ENCODE data around the gene COL13A1.

COL13A1 gene

GRCh38 chr10:69801434-69802315, at the start of gene COL13A1:
COL13A1 (plus strand) TSS chr10:69801906; CDS start chr10:69802424, 518 bp downstream.
- Mint-ChIP-seq H3K36me3 (no peaks in the 10 kb centered on the region), H3K4me1 (peaks cover 4% of the 10 kb centered on the region), H3K27me3 (peaks cover 24% of the 10 kb centered on the region), H3K27ac (no peak within 1 kb of the TSS), H3K9me3 (no peaks in the 10 kb centered on the region), H3K4me3 (peak within 1 kb of the TSS; percentile 1)
- no peak for ATAC-seq (ENCODE audit: low read depth)
- DNase-seq (ENCODE audit: low spot score in 2 of 2) = no peak

- peaks cover 1% of the 10 kb centered on the region for H3K9me3 Mint-ChIP-seq
- H3K27ac Mint-ChIP-seq = no peak overlapping the region
- ATAC-seq (ENCODE audit: low read depth) (no peak), DNase-seq (ENCODE audit: low spot score in 2 of 2) (no peak)
- no peak overlapping the region for H3K4me3 Mint-ChIP-seq
- H3K36me3 Mint-ChIP-seq = no peaks in the 10 kb centered on the region
- H3K27me3 Mint-ChIP-seq = peaks cover 20% of the 10 kb centered on the region
- H3K4me1 Mint-ChIP-seq = no peaks in the 10 kb centered on the region
Observed at GRCh38 chr10:69752479-69752878, 49.2 kb upstream of the COL13A1 start.

- Mint-ChIP-seq H3K36me3 (no peaks in the 10 kb centered on the region), H3K4me1 (no peaks in the 10 kb centered on the region), H3K27me3 (peaks cover 18% of the 10 kb centered on the region), H3K27ac (no peak overlapping the region), H3K4me3 (no peak overlapping the region), H3K9me3 (peaks cover 1% of the 10 kb centered on the region)
- ATAC-seq (ENCODE audit: low read depth) (no peak), DNase-seq (ENCODE audit: low spot score in 2 of 2) (no peak)
Observed at GRCh38 chr10:69756279-69756678, 45.4 kb upstream of the COL13A1 start.

- ATAC-seq (ENCODE audit: low read depth) = no peak
- DNase-seq (ENCODE audit: low spot score in 2 of 2) = no peak
- Mint-ChIP-seq H3K27me3 (peaks cover 15% of the 10 kb centered on the region), H3K4me3 (no peak overlapping the region), H3K36me3 (no peaks in the 10 kb centered on the region), H3K9me3 (peaks cover 1% of the 10 kb centered on the region), H3K27ac (no peak overlapping the region), H3K4me1 (no peaks in the 10 kb centered on the region)
Observed at GRCh38 chr10:69757206-69757552, 44.5 kb upstream of the COL13A1 start.

- no peak overlapping the region for H3K27ac Mint-ChIP-seq
- peaks cover 1% of the 10 kb centered on the region for H3K9me3 Mint-ChIP-seq
- H3K36me3 Mint-ChIP-seq = no peaks in the 10 kb centered on the region
- ATAC-seq (ENCODE audit: low read depth) = no peak
- no peaks in the 10 kb centered on the region for H3K4me1 Mint-ChIP-seq
- no peak overlapping the region for H3K4me3 Mint-ChIP-seq
- H3K27me3 Mint-ChIP-seq = peaks cover 13% of the 10 kb centered on the region
- no peak for DNase-seq (ENCODE audit: low spot score in 2 of 2)
Observed at GRCh38 chr10:69757553-69758309, 44.0 kb upstream of the COL13A1 start.

GRCh38 chr10:69758310-69758728, 43.4 kb upstream of the COL13A1 start:
- Mint-ChIP-seq H3K4me3 (no peak overlapping the region), H3K4me1 (no peaks in the 10 kb centered on the region), H3K9me3 (peaks cover 1% of the 10 kb centered on the region), H3K27ac (no peak overlapping the region), H3K27me3 (peaks cover 13% of the 10 kb centered on the region), H3K36me3 (no peaks in the 10 kb centered on the region)
- ATAC-seq (ENCODE audit: low read depth) (no peak), DNase-seq (ENCODE audit: low spot score in 2 of 2) (no peak)

- Mint-ChIP-seq H3K27me3 (peaks cover 13% of the 10 kb centered on the region), H3K36me3 (no peaks in the 10 kb centered on the region), H3K27ac (no peak overlapping the region), H3K4me3 (no peak overlapping the region), H3K9me3 (no peaks in the 10 kb centered on the region), H3K4me1 (no peaks in the 10 kb centered on the region)
- DNase-seq (ENCODE audit: low spot score in 2 of 2) = no peak
- ATAC-seq (ENCODE audit: low read depth) = no peak
Observed at GRCh38 chr10:69759641-69760040, 42.1 kb upstream of the COL13A1 start.

- no peak for ATAC-seq (ENCODE audit: low read depth)
- DNase-seq (ENCODE audit: low spot score in 2 of 2) = no peak
- H3K4me1 Mint-ChIP-seq = no peaks in the 10 kb centered on the region
- H3K27ac Mint-ChIP-seq = no peak overlapping the region
- no peak overlapping the region for H3K4me3 Mint-ChIP-seq
- no peaks in the 10 kb centered on the region for H3K36me3 Mint-ChIP-seq
- no peaks in the 10 kb centered on the region for H3K9me3 Mint-ChIP-seq
- H3K27me3 Mint-ChIP-seq = peaks cover 13% of the 10 kb centered on the region
Observed at GRCh38 chr10:69760072-69760471, 41.6 kb upstream of the COL13A1 start.

GRCh38 chr10:69761320-69761719, 40.4 kb upstream of the COL13A1 start:
- Mint-ChIP-seq H3K4me1 (no peaks in the 10 kb centered on the region), H3K36me3 (no peaks in the 10 kb centered on the region), H3K27me3 (peaks cover 13% of the 10 kb centered on the region), H3K9me3 (no peaks in the 10 kb centered on the region), H3K27ac (no peak overlapping the region), H3K4me3 (no peak overlapping the region)
- DNase-seq (ENCODE audit: low spot score in 2 of 2) (no peak), ATAC-seq (ENCODE audit: low read depth) (no peak)

GRCh38 chr10:69766161-69766910, 35.4 kb upstream of the COL13A1 start:
- Mint-ChIP-seq H3K9me3 (no peaks in the 10 kb centered on the region), H3K4me3 (no peak overlapping the region), H3K27ac (no peak overlapping the region), H3K36me3 (no peaks in the 10 kb centered on the region), H3K4me1 (no peaks in the 10 kb centered on the region), H3K27me3 (peaks cover 4% of the 10 kb centered on the region)
- ATAC-seq (ENCODE audit: low read depth) = no peak
- no peak for DNase-seq (ENCODE audit: low spot score in 2 of 2)

GRCh38 chr10:69767793-69768192, 33.9 kb upstream of the COL13A1 start:
- H3K4me3 Mint-ChIP-seq = no peak overlapping the region
- DNase-seq (ENCODE audit: low spot score in 2 of 2) (no peak), ATAC-seq (ENCODE audit: low read depth) (no peak)
- no peaks in the 10 kb centered on the region for H3K36me3 Mint-ChIP-seq
- H3K27me3 Mint-ChIP-seq = peaks cover 2% of the 10 kb centered on the region
- H3K4me1 Mint-ChIP-seq = no peaks in the 10 kb centered on the region
- H3K27ac Mint-ChIP-seq = no peak overlapping the region
- no peaks in the 10 kb centered on the region for H3K9me3 Mint-ChIP-seq

- Mint-ChIP-seq H3K27ac (no peak overlapping the region), H3K9me3 (no peaks in the 10 kb centered on the region), H3K27me3 (peaks cover 2% of the 10 kb centered on the region), H3K36me3 (no peaks in the 10 kb centered on the region), H3K4me1 (no peaks in the 10 kb centered on the region), H3K4me3 (no peak overlapping the region)
- DNase-seq (ENCODE audit: low spot score in 2 of 2) = no peak
- ATAC-seq (ENCODE audit: low read depth) = no peak
Observed at GRCh38 chr10:69768386-69768785, 33.3 kb upstream of the COL13A1 start.

GRCh38 chr10:69769395-69769992, 32.2 kb upstream of the COL13A1 start:
- Mint-ChIP-seq H3K4me3 (no peak overlapping the region), H3K9me3 (no peaks in the 10 kb centered on the region), H3K4me1 (no peaks in the 10 kb centered on the region), H3K27ac (no peak overlapping the region), H3K27me3 (peaks cover 2% of the 10 kb centered on the region), H3K36me3 (no peaks in the 10 kb centered on the region)
- ATAC-seq (ENCODE audit: low read depth) = no peak
- DNase-seq (ENCODE audit: low spot score in 2 of 2) = no peak
